IPS DF 6.9 (cell line): Measurements from ENCODE around the gene SCYL3.
"Not testable (repeated sequence)": the region's sequence is repeated elsewhere in the genome, so short reads cannot be mapped to it uniquely, and the experiment has no call there.

Source experiments
- DNase-seq: peaks from one replicate; pipeline ENCODE4 v3.0.0-alpha.2; 2013; ENCODE audit warnings: low read depth, low spot score
- H3K27ac ChIP-seq: one replicate; pipeline ENCODE4 v1.5.1; 2013; ENCODE audit warnings: low read length, control low read depth
- H3K27me3 ChIP-seq: 2 replicates; pipeline ENCODE4 v1.6.1; 2013; ENCODE audit warnings: mild to moderate bottlenecking, low read length; ENCODE audit not compliant: control insufficient read depth, insufficient read depth
- H3K36me3 ChIP-seq: 2 replicates; pipeline ENCODE4 v1.6.1; 2013; ENCODE audit warnings: low read length; ENCODE audit not compliant: control insufficient read depth, insufficient read depth
- H3K4me1 ChIP-seq: 2 replicates; pipeline ENCODE4 v1.6.1; 2013; ENCODE audit warnings: low read length; ENCODE audit not compliant: control insufficient read depth, insufficient read depth
- H3K4me3 ChIP-seq: 2 replicates; pipeline ENCODE4 v1.5.1; 2013; ENCODE audit warnings: mild to moderate bottlenecking, low read length
- H3K9me3 ChIP-seq: 2 replicates; pipeline ENCODE4 v1.6.1; 2013; ENCODE audit warnings: low read length, inconsistent platforms; ENCODE audit not compliant: control insufficient read depth, insufficient read depth
- WGBS: extraction: QIAGEN DNeasy Blood & Tissue Kit; methylation state at CpG from one replicate; pipeline ENCODE4 v1.1.7; 2013; ENCODE audit warnings: mixed read lengths, missing lambda C conversion rate; ENCODE audit not compliant: insufficient read length, insufficient coverage; 5-methylcytosine and 5-hydroxymethylcytosine counted together

Gene SCYL3

DNA sequence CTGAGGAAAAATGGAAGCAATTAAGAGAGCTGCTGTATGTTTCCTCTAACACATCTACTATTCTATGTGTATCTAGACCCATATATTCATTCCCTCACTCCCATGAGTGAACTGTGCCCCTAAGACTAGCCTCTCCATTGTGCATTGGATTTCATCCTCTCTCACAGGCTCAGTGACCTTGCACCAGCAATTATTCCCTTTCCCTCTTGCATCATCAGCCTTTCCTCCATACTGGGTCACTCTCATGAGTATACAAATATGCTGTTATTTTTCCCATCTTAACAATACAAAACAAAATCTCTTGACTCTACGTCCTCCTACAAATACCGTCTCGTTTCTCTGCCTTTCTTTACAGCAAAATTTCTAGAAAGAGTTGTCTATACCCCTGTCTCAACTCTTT, 69.5 kb downstream of the SCYL3 start:
- 100% methylated on average over 3 of the region's 3 CpGs for WGBS

GRCh38 chr1:169821500-169821899, 72.2 kb downstream of the SCYL3 start:
- no peaks in the 10 kb centered on the region for H3K27me3 ChIP-seq
- H3K9me3 ChIP-seq, result no peaks in the 10 kb centered on the region
- no peak for DNase-seq
- WGBS, result 100% methylated on average over 1 of the region's 7 CpGs
- H3K4me3 ChIP-seq, result no peak overlapping the region
- H3K27ac ChIP-seq, result no peak overlapping the region
- H3K36me3 ChIP-seq, result peaks cover 2% of the 10 kb centered on the region; the same call in 1 of the 2 replicates
- H3K4me1 ChIP-seq, result no peaks in the 10 kb centered on the region

More for the DNA sequence above, 69.5 kb downstream of the SCYL3 start:
- Histone ChIP-seq H3K9me3 (no peaks in the 10 kb centered on the region), H3K27ac (no peak overlapping the region), H3K27me3 (no peaks in the 10 kb centered on the region), H3K36me3 (peaks cover 2% of the 10 kb centered on the region; the same call in 1 of the 2 replicates), H3K4me1 (no peaks in the 10 kb centered on the region), H3K4me3 (no peak overlapping the region)
- DNase-seq, result no peak

- WGBS, result no CpG with 5 or more reads among the region's 1 CpG
- Histone ChIP-seq H3K27ac (no peak overlapping the region), H3K36me3 (no peaks in the 10 kb centered on the region; the same call in 1 of the 2 replicates), H3K9me3 (no peaks in the 10 kb centered on the region), H3K4me3 (no peak overlapping the region), H3K4me1 (no peaks in the 10 kb centered on the region), H3K27me3 (no peaks in the 10 kb centered on the region)
- no peak for DNase-seq
Observed at GRCh38 chr1:169816617-169817016, 77.1 kb downstream of the SCYL3 start.

DNA sequence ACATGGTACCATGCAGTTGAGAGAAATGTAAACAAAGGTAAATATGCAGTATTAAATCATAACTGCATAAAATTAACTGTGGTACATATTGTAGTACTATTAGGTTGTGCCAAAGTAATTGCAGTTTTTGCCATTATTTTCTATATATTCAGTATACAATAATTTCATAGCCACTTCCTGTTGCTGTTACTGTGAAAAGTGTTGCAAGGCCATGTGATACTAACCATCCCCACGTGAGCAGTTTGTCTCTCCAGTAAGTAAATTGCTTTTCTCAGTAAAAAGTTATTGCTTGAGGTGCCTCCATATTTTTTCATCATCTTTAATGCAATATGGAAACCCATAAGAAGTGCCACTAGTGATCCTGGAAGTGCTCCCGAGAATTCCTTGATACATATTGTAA, 79.4 kb downstream of the SCYL3 start:
- no peak for DNase-seq
- Histone ChIP-seq H3K27ac (no peak overlapping the region), H3K4me1 (no peaks in the 10 kb centered on the region), H3K27me3 (no peaks in the 10 kb centered on the region), H3K9me3 (no peaks in the 10 kb centered on the region), H3K4me3 (no peak overlapping the region), H3K36me3 (no peaks in the 10 kb centered on the region; the same call in 1 of the 2 replicates)
- WGBS, result no CpG with 5 or more reads among the region's 2 CpGs

GRCh38 chr1:169812131-169812530, 81.6 kb downstream of the SCYL3 start:
- H3K27ac ChIP-seq, result no peak overlapping the region
- H3K4me3 ChIP-seq, result no peak overlapping the region
- H3K4me1 ChIP-seq, result no peaks in the 10 kb centered on the region
- no CpG with 5 or more reads among the region's 2 CpGs for WGBS
- H3K36me3 ChIP-seq, result no peaks in the 10 kb centered on the region; the same call in 1 of the 2 replicates
- DNase-seq, result no peak
- H3K9me3 ChIP-seq, result no peaks in the 10 kb centered on the region
- H3K27me3 ChIP-seq, result no peaks in the 10 kb centered on the region

DNA sequence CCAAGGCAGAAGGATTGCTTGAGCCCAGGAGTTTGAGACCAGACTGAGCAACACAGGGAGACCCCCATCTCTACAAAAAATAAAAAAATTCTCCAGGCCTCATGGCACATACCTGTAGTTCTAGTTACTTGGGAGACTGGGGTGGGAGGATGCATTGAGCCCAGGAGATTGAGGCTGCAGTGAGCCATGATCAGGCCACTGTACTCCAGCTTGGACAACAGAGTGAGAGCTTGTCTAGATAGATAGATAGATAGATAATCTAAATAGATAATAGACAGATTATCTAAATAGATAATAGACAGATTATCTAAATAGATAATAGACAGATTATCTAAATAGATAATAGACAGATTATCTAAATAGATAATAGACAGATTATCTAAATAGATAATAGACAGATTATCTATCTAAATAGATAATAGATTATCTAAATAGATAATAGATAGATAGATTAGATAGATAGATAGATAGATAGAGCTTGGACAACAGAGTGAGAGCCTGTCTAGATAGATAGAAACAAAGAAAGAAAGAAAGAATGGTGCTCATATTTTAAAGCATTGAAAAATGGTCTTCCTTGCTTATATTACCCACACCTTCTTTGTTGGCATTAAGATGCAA, 82.2 kb downstream of the SCYL3 start:
- H3K27ac ChIP-seq, DNase-seq, H3K4me1 ChIP-seq, H3K36me3 ChIP-seq, H3K4me3 ChIP-seq, H3K9me3 ChIP-seq, H3K27me3 ChIP-seq: not testable (repeated sequence)

GRCh38 chr1:169809370-169810095, 84.2 kb downstream of the SCYL3 start:
- no peak overlapping the region for H3K27ac ChIP-seq
- no peak for DNase-seq
- H3K36me3 ChIP-seq, result no peaks in the 10 kb centered on the region; the same call in 1 of the 2 replicates
- no peaks in the 10 kb centered on the region for H3K27me3 ChIP-seq
- no peaks in the 10 kb centered on the region for H3K4me1 ChIP-seq
- H3K9me3 ChIP-seq, result no peaks in the 10 kb centered on the region
- no peak overlapping the region for H3K4me3 ChIP-seq
- no CpG with 5 or more reads among the region's 4 CpGs for WGBS

- no CpG with 5 or more reads among the region's 2 CpGs for WGBS
- Histone ChIP-seq H3K36me3 (no peaks in the 10 kb centered on the region; the same call in 1 of the 2 replicates), H3K27ac (no peak overlapping the region), H3K4me1 (no peaks in the 10 kb centered on the region), H3K27me3 (no peaks in the 10 kb centered on the region), H3K4me3 (no peak overlapping the region), H3K9me3 (no peaks in the 10 kb centered on the region)
- DNase-seq, result no peak
Observed at GRCh38 chr1:169804941-169805340, 88.8 kb downstream of the SCYL3 start.

DNA sequence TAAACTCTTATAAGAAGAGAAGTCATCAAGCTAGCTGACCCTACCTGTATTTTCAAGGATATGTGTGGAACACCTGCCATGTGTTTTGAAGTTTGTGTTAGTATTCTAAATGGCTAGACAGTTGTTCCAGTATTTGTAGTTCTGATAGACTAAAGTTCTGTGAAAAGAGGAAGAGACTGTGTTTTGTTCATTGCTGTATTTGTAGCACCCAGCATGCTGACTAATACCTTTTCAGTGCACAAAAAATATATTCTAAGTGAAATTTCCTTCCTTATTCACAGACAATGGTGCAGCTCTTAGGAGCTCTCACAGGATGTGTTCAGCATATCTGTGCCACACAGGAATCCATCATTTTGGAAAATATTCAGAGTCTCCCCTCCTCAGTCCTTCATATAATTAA, 90.8 kb downstream of the SCYL3 start:
- H3K27me3 ChIP-seq, result no peaks in the 10 kb centered on the region
- no peaks in the 10 kb centered on the region for H3K9me3 ChIP-seq
- DNase-seq, result no peak
- H3K4me1 ChIP-seq, result no peaks in the 10 kb centered on the region
- no peaks in the 10 kb centered on the region; the same call in 1 of the 2 replicates for H3K36me3 ChIP-seq
- H3K4me3 ChIP-seq, result no peak overlapping the region
- no peak overlapping the region for H3K27ac ChIP-seq
